Measurements from ENCODE around the gene USP46.

DNA sequence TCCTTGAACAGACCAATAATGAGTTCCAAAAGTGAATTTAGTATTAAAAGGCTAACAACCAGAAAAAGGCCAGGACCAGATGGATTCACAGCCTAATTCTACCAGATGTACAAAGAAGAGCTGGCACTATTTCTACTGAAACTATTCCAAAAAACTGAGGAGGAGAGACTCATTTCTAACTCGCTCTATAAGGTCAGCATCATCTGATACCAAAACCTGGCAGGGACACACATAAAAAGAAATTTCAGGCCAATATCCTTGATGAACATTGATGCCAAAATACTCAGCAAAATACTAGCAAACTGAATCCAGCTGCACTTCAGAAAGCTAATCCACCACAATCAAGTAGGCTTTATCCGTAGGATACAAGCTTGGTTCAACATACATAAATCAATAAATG lies 35.8 kb upstream of the USP46 start:
- TF ChIP-seq POLR2A (IDR thresholded peaks at IDR 0.05) (no peak), CTCF (IDR thresholded peaks at IDR 0.05) (no peak)
